ENCODE results near the gene TRAF7. TPM values are rescaled to one million over a fixed set of nuclear protein-coding genes. Genes with fewer than 3 reads are reported as not detected.

Gene TRAF7
- total and polyA plus RNA-seq, 2 of the 13 experiments (the other 11 are each of a cell fraction or from before 2014, with no cell fraction given): 47.9 to 65.6 TPM

DNA sequence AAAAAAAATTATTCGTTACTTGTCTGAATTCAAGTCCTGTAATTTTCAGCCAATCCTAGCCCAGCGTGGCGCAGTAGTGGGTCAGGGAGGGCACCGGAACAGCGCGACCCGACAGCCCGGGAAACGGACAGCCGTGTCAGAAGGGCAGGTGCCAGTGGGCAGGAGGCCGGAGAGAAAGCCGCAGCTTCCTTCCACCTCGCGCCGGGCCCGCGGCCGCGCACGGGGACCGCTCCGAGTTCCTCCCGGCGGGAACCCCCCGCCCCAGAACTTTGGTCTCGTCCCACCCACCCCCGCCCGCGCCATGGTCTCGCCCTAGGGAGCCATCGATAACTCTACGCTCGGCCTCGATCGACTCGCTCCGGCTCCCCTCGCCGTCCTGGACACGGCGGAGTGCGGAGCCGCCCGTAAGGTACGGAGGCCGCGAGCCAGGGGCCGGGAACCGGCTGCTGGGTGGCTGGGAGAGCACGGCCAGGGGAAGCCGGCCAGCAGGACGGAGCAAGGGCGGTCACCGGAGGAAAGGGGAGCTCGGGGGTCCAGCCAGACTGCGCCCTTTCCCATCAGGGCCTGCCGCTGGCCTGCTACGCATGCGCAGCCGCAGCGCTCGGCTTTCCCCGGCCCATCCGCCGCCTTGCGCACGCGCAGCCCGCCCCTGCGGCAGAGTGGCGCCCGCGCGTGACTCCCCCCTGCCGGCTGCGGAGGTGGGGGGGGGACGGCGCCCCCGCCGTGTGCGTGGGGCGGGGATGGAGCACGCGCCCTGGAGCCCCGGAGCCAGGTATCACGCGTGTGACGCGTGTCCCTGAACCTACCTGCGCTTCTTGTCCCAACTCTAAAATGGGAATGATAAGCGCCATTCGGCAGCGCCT lies 49.8 kb downstream of the TRAF7 start, which contains the start of gene MLST8 (continued):
- TF ChIP-seq ZBTB25 (CRISPR knock-in tag; IDR thresholded peaks at IDR 0.05) (peak; percentile 54; the same call in 1 of the 2 replicates), ZBTB44 (CRISPR knock-in tag; IDR thresholded peaks at IDR 0.05) (no peak; the same call in 1 of the 2 replicates), ZNF879 (CRISPR knock-in tag; IDR thresholded peaks at IDR 0.05) (peak; percentile 74; the same call in 1 of the 2 replicates), ZNF556 (CRISPR knock-in tag; IDR thresholded peaks at IDR 0.05; ENCODE audit: borderline replicate concordance) (no peak; the same call in 1 of the 2 replicates), ZNF589 (CRISPR knock-in tag; conservative IDR thresholded peaks at IDR 0.05) (0 out of 2 replicates have a peak, but pooled peaks have one; percentile 55), MAZ (IDR thresholded peaks at IDR 0.05; ENCODE audit: borderline replicate concordance, low read depth, low read length) (0 out of 2 replicates have a peak, but pooled peaks have one; percentile 21), MAZ (CRISPR knock-in tag; IDR thresholded peaks at IDR 0.05; ENCODE audit: low read depth) (peak; percentile 85), KAT8 (CRISPR knock-in tag; IDR thresholded peaks at IDR 0.05) (peak; percentile 86), SYNCRIP (IDR thresholded peaks at IDR 0.05; ENCODE audit: insufficient read depth, low read depth, low read length) (no peak), ZNF691 (CRISPR knock-in tag; IDR thresholded peaks at IDR 0.05; ENCODE audit: borderline replicate concordance, low read depth) (peak; percentile 74; the same call in 1 of the 2 replicates), CCDC6 (CRISPR knock-in tag; IDR thresholded peaks at IDR 0.05) (peak; percentile 86), NFE2L1 (CRISPR knock-in tag; IDR thresholded peaks at IDR 0.05; ENCODE audit: borderline replicate concordance) (peak; percentile 25; the same call in 1 of the 2 replicates), SALL1 (CRISPR knock-in tag; IDR thresholded peaks at IDR 0.05) (peak; percentile 84), HDAC6 (IDR thresholded peaks at IDR 0.05; ENCODE audit: low read depth, low read length) (no peak), NFYB (CRISPR knock-in tag; IDR thresholded peaks at IDR 0.05) (no peak; the same call in none of the 2 replicates), ZSCAN9 (CRISPR knock-in tag; IDR thresholded peaks at IDR 0.05; ENCODE audit: borderline replicate concordance) (peak; percentile 62; the same call in 1 of the 2 replicates), CBX1 (IDR thresholded peaks at IDR 0.05; ENCODE audit: low read depth) (peak; percentile 16), MTA1 (CRISPR knock-in tag; IDR thresholded peaks at IDR 0.05; ENCODE audit: borderline replicate concordance) (0 out of 2 replicates have a peak, but pooled peaks have one; percentile 6)
- TF ChIP-seq, protein P1, sequence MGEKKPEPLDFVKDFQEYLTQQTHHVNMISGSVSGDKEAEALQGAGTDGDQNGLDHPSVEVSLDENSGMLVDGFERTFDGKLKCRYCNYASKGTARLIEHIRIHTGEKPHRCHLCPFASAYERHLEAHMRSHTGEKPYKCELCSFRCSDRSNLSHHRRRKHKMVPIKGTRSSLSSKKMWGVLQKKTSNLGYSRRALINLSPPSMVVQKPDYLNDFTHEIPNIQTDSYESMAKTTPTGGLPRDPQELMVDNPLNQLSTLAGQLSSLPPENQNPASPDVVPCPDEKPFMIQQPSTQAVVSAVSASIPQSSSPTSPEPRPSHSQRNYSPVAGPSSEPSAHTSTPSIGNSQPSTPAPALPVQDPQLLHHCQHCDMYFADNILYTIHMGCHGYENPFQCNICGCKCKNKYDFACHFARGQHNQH (CRISPR knock-in tag; IDR thresholded peaks at IDR 0.05): peak; percentile 53; the same call in 1 of the 2 replicates
- TF ChIP-seq, protein P2, sequence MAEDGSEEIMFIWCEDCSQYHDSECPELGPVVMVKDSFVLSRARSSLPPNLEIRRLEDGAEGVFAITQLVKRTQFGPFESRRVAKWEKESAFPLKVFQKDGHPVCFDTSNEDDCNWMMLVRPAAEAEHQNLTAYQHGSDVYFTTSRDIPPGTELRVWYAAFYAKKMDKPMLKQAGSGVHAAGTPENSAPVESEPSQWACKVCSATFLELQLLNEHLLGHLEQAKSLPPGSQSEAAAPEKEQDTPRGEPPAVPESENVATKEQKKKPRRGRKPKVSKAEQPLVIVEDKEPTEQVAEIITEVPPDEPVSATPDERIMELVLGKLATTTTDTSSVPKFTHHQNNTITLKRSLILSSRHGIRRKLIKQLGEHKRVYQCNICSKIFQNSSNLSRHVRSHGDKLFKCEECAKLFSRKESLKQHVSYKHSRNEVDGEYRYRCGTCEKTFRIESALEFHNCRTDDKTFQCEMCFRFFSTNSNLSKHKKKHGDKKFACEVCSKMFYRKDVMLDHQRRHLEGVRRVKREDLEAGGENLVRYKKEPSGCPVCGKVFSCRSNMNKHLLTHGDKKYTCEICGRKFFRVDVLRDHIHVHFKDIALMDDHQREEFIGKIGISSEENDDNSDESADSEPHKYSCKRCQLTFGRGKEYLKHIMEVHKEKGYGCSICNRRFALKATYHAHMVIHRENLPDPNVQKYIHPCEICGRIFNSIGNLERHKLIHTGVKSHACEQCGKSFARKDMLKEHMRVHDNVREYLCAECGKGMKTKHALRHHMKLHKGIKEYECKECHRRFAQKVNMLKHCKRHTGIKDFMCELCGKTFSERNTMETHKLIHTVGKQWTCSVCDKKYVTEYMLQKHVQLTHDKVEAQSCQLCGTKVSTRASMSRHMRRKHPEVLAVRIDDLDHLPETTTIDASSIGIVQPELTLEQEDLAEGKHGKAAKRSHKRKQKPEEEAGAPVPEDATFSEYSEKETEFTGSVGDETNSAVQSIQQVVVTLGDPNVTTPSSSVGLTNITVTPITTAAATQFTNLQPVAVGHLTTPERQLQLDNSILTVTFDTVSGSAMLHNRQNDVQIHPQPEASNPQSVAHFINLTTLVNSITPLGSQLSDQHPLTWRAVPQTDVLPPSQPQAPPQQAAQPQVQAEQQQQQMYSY (CRISPR knock-in tag; IDR thresholded peaks at IDR 0.05): no peak
